ENCODE results near the gene CADPS.
A peak's percentile ranks its signal among the peaks of the same experiment; 100 is the strongest.

The CADPS gene

GRCh38 chr3:62636235-62636826 is 238.9 kb downstream of the CADPS start:
- DNase-seq (ENCODE audit: low read depth in 2 of 2), result no peak

DNA sequence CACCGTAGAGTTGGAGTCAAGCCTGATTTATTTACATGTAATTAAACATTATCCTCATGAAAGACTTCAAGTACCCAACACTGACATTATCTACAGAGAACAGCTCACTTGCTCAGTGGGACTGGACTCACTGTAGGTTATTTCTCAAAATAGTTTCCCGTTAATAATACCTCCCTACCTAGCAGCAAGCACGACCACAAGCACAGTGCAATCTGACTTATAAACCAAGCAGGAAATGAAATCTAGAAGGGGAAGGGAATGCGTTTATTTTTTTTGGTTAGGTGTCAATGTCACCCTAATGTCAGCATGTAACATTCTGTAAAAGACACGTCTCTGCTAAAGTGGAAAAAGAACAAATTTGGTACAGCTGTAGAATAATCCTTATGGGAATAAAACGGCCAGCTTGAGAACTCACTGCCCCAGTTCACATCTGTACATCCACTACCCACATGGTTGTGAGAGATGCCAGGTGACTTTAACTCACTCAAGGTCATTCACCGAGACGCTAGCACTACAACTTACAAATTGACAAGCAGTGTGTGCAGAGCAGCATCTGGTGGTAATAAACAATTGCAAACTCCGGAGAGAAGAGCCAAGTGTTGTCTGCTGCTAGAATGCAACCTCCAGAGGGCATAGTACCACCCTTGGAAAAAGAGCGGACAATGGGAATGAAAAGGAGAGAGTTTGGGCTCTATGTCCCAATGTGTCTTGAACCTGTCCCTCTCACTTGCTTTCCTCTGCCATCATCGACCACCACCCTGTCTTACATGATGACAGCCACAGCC is 242.5 kb downstream of the CADPS start:
- DNase-seq (ENCODE audit: low read depth in 2 of 2), result no peak

DNA sequence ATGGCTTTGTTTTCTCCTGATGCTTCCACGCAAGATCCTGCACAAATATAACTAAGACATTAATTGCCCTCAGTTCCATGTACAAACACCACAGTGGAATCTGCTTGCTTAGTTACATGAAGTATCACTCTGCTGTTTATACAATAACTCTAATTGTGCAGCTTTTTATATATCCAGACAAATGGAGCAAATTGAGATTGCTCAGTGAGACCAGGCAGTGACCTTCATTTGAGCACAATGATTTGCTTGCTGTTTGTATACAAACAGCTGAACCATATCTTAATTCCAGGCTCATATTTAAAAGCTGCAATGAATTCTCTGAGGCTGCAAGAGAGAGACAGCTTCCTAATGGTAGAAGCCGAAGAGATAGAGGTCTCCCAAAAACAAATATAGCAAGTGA is 243.7 kb downstream of the CADPS start:
- DNase-seq (ENCODE audit: low read depth in 2 of 2), result no peak

DNA sequence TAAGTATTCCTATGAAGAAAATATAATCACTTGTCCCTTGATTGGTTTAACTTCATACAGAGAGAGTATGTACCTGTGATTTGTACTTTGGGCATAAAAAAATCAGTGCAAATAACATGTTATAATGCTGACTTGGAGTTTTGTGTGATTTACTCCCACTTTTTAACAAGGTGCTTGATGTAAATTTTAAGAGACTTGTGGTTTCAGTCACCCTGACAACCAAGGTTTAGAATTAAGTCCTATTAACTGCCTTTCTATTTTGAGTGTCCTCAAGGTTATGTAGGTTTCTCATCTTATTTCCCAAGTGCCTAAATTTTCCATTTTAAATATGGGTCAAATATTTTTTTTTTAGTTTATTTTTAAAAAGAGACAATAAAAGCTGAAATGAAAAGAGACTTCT is 244.6 kb downstream of the CADPS start:
- DNase-seq (ENCODE audit: low read depth in 2 of 2), result no peak

DNA sequence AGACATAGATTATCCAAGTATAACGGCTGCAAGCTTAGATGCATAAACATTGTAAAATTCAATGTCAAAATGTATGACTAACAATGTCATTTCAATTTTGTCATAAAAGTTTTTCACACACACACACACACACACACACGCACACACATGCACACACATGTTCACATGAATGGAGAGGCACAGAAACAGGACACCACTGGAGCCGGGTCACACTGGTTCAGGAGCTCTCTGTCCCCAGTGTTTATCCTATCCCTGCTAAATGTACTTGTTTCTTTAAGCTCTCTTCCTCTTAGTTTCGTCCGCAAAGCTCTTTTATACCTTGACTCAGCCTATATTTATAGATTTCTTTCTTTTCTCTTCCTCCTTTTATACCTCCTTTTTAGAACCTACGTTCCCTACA is 249.9 kb downstream of the CADPS start:
- DNase-seq (ENCODE audit: low read depth in 2 of 2), result no peak

DNA sequence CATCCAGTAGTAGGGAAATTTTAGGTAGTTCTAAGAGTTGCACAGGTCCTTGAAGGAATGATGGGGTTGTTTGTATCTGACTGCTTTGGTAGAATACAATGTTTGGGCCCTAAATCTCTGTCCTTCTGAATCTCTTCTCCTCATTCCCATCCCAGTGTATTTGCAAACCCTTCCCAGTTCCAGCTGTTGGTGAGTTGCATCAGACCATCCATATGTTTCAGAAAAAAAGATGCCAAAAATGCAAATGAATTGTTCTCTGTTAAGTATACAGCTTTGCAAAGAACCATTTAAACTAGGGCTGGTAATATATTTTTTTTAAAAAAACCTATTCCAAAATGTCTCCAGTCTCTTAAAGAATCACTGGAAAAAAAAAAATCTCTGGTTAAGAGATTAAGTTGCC is 251.0 kb downstream of the CADPS start:
- DNase-seq (ENCODE audit: low read depth in 2 of 2), result no peak

- peak; percentile 40 to 52 for DNase-seq (ENCODE audit: low read depth in 2 of 2)
These were observed 252.6 kb downstream of the CADPS start for GRCh38 chr3:62622553-62623174.

GRCh38 chr3:62621925-62622324 is 253.3 kb downstream of the CADPS start:
- DNase-seq (ENCODE audit: low read depth in 2 of 2), result no peak

- DNase-seq (ENCODE audit: low read depth in 2 of 2), result no peak
These were observed 254.0 kb downstream of the CADPS start for GRCh38 chr3:62621176-62621575.

DNA sequence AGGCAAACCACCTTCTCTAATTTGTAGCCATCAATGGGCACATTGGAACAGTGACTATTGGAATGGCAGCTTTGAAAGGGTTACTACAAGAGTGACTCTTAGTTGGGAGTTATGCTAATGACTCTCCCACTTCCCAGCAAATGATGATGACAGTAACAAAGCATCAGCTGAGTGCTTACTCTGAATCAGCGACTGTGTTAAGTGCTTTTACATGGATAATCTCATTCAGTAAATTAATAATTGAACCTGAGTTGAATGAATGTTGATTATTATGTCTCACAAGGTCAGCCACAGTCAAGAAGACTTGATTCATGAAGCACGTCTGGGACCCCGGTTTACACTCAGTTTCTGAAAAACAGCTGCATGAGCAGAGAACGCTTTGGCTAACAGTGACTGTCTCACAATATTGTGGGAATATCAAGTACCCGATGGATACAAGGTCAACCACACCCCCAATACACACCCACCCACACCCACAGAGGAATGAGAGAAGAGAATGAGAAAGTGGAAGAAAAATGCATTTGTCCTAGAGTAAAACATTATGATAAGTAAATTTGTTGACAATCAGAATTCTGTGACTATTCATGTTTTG is 259.9 kb downstream of the CADPS start:
- DNase-seq (ENCODE audit: low read depth in 2 of 2), result no peak

- no peak for DNase-seq (ENCODE audit: low read depth in 2 of 2)
These were observed 260.7 kb downstream of the CADPS start for GRCh38 chr3:62614527-62614926.

- DNase-seq (ENCODE audit: low read depth in 2 of 2), result peak in 1 of 2 experiments; percentile 52
These were observed 263.5 kb downstream of the CADPS start for GRCh38 chr3:62611541-62612240.

GRCh38 chr3:62607287-62608029 is 267.8 kb downstream of the CADPS start:
- peak; percentile 78 to 80 for DNase-seq (ENCODE audit: low read depth in 2 of 2)

DNA sequence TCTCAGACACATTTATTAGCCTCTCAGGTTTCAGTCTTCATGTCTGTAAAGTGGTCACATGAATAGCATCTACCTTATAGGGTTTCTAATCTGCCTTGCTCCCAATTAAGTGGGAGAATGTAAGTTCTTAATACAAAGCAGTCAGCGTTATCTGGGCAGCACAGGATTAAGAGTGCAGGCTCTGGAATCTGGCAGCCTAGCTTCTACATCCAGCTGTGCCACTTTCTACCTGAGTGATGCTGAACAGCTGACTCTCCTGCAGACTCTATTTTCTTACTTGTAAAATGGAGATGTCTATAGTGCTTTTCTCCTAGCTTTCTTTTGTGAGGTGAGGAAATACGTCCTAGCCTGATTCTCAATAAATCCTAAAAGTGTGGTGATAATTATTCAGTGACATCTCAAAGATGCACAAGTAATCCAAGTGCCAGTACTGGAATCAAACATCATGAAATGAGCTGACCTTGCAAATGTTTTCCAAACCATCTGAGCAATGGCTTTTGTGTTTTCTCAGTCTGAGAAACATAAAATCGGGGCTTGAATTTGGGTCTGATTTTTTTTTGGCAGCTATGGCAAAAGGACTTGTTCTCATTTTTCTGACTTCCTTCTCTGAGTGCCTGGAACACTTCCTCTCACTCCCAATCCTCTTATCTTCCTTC is 269.7 kb downstream of the CADPS start:
- DNase-seq (ENCODE audit: low read depth in 2 of 2), result no peak

- no peak for DNase-seq (ENCODE audit: low read depth in 2 of 2)
These were observed 270.4 kb downstream of the CADPS start for GRCh38 chr3:62604751-62605351.

GRCh38 chr3:62604298-62604697 is 270.9 kb downstream of the CADPS start:
- DNase-seq (ENCODE audit: low read depth in 2 of 2), result peak; percentile 57 to 69

- no peak for DNase-seq (ENCODE audit: low read depth in 2 of 2)
These were observed 272.2 kb downstream of the CADPS start for GRCh38 chr3:62602987-62603386.

GRCh38 chr3:62602129-62602770 is 273.0 kb downstream of the CADPS start:
- DNase-seq (ENCODE audit: low read depth in 2 of 2), result no peak

DNA sequence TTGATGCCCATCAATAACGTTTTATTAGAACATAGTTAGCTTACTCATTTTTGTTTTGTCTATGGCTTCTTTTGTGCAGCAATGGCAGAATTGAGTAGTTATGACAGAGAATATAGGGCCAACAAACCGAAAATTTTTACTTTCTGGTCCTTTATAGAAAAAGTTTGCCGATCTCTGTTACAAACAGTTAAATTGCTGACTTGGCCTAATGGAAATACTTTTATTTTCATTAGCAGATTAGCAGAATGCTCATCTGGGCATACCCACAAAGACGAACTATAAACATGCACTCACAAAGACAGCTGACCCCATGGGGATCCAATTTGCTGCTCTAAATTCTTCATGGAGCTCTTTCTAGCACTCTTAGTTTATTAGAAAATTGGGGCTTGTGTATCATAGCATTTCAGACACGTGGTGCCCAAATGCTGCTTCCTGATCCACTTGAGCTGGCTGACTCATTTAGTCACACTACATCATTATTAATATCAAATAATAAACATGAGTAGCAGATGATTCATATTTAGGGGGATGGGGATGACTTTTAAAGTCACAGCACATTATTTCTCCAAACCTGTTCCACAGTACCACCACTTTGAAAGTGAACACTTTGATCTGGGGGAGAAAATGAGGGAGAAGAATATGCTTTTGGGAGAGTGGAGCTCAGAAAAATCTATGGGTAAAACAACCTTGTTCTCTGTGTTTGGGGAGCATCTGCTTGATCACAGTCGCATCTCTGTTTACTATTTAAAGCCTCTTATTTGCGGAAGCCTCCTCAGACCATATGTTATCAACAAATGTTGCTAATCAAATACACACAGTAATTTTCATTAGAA is 273.8 kb downstream of the CADPS start:
- peak; percentile 62 to 65 for DNase-seq (ENCODE audit: low read depth in 2 of 2)
